ENCODE results near the gene GEN1.

DNA sequence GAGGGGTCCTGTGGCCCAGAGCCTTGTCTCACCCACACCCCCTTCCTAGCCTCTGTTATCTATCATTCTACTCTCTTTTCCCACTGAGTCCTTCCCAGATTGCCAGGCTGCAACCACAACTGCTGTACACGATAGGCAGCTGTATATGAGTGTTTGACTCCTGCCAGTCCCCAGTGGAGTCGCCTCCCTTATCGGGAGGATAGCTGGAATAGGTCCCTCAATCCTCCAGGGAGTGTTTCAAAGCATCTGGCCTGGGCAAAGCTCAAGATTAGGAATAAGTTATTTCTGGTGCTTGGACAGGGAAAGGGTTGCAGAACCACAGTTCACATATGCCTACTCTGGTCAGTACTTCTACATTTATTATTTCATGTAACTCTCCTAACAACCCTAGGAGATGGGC, 67.1 kb downstream of the GEN1 start:
- TF ChIP-seq CTCF (conservative IDR thresholded peaks at IDR 0.05; ENCODE audit: low read depth, low read length), result no peak
- TF ChIP-seq RCOR1 (IDR thresholded peaks at IDR 0.05; ENCODE audit: insufficient replicate concordance, low read length), result no peak
- no peak for TF ChIP-seq RAD21 (IDR thresholded peaks at IDR 0.05; ENCODE audit: low read length)
- no peak for TF ChIP-seq MXI1 (IDR thresholded peaks at IDR 0.05; ENCODE audit: borderline replicate concordance, low read depth, low read length)
- TF ChIP-seq RFX5 (IDR thresholded peaks at IDR 0.05; ENCODE audit: low read depth, low read length), result no peak
